ENCODE data around the gene DNTTIP2. TPM values are rescaled to one million over a fixed set of nuclear protein-coding genes. Genes with fewer than 3 reads are reported as not detected.
A peak's percentile ranks its signal among the peaks of the same experiment; 100 is the strongest.
"Not testable (repeated sequence)": the region's sequence is repeated elsewhere in the genome, so short reads cannot be mapped to it uniquely, and the experiment has no call there.

DNTTIP2 gene
- total and polyA plus RNA-seq, 11 donors: 17.7 to 55.8 (median 39.1) TPM

- ATAC-seq (no peak), DNase-seq (no peak)
- Histone ChIP-seq H3K4me1 (peaks cover 0 to 10% (median 5%) of the 10 kb centered on the region in 12 donors), H3K9me3 (peaks cover 0 to 4% (median 0%) of the 10 kb centered on the region in 12 donors), H3K27me3 (no peaks in the 10 kb centered on the region), H3K27ac (no peak overlapping the region), H3K36me3 (no peaks in the 10 kb centered on the region), H3K4me3 (no peak overlapping the region)
- TF ChIP-seq POLR2A (IDR thresholded peaks at IDR 0.05) (no peak), CTCF (IDR thresholded peaks at IDR 0.05) (no peak)
- WGBS, 4 donors: 67 to 100% (median 83%) methylated on average over 1 of the region's 1 CpG
- intact Hi-C loops (cut with DNase I): loop anchor here in 1 of 10 donors (2.0 kb wide), 1 partner anchor 547 kb away; no protein-coding TSS in a partner anchor
Measured at GRCh38 chr1:93851878-93852277, 27.1 kb downstream of the DNTTIP2 start.

GRCh38 chr1:93851327-93851712 lies 27.7 kb downstream of the DNTTIP2 start:
- intact Hi-C loops (cut with DNase I): loop anchor here in 1 of 10 donors (2.0 kb wide), 1 partner anchor 547 kb away; no protein-coding TSS in a partner anchor
- Histone ChIP-seq H3K4me3 (no peak overlapping the region), H3K27ac (no peak overlapping the region), H3K27me3 (no peaks in the 10 kb centered on the region), H3K4me1 (peaks cover 0 to 10% (median 5%) of the 10 kb centered on the region in 12 donors), H3K9me3 (peaks cover 0 to 4% (median 0%) of the 10 kb centered on the region in 12 donors), H3K36me3 (no peaks in the 10 kb centered on the region)
- DNase-seq (no peak), ATAC-seq (no peak)
- TF ChIP-seq CTCF (IDR thresholded peaks at IDR 0.05) (no peak), POLR2A (IDR thresholded peaks at IDR 0.05) (no peak)

GRCh38 chr1:93850687-93851326 lies 28.2 kb downstream of the DNTTIP2 start:
- intact Hi-C loops (cut with DNase I): loop anchor here in 1 of 10 donors (2.0 kb wide), 1 partner anchor 546 kb away; no protein-coding TSS in a partner anchor
- ATAC-seq: not testable (repeated sequence)

More at GRCh38 chr1:93850687-93851326, 28.2 kb downstream of the DNTTIP2 start:
- DNase-seq: peak; percentile 45 to 83 (median 70)
- H3K4me3 ChIP-seq, H3K27ac ChIP-seq, H3K36me3 ChIP-seq, H3K27me3 ChIP-seq, H3K9me3 ChIP-seq: not testable (repeated sequence)
- peaks cover 0 to 13% (median 8%) of the 10 kb centered on the region in 12 donors for H3K4me1 ChIP-seq
- WGBS, 4 donors: 24 to 36% (median 31%) methylated on average over 10 of the region's 10 CpGs
- TF ChIP-seq CTCF (IDR thresholded peaks at IDR 0.05): peak; percentile 54 to 83 (median 71)
